Muscle of leg (tissue), 11 donors: Measurements from ENCODE around the gene MAP2K7. TPM values are rescaled to one million over a fixed set of nuclear protein-coding genes. Genes with fewer than 3 reads are reported as not detected.

ENCODE experiments used
- DNase-seq: peaks from one replicate; pipeline ENCODE4 v3.0.0; 2013
- H3K27ac ChIP-seq: one replicate; pipeline ENCODE4 v1.5.1; 2013; ENCODE audit warnings: mild to moderate bottlenecking, low read length, control low read depth
- H3K27me3 ChIP-seq: one replicate; pipeline ENCODE4 v1.6.1; 2013; ENCODE audit warnings: low read length; ENCODE audit not compliant: control insufficient read depth, insufficient read depth
- H3K36me3 ChIP-seq: one replicate; pipeline ENCODE4 v1.6.1; 2013; ENCODE audit warnings: low read length; ENCODE audit not compliant: control insufficient read depth, insufficient read depth
- H3K4me1 ChIP-seq: one replicate; pipeline ENCODE4 v1.6.1; 2013; ENCODE audit warnings: low read length; ENCODE audit not compliant: control insufficient read depth, insufficient read depth
- H3K4me3 ChIP-seq: one replicate; pipeline ENCODE4 v1.5.1; 2013; ENCODE audit warnings: low read length, control low read depth
- H3K9me3 ChIP-seq: replicated peaks from 2 replicates; pipeline ENCODE4 v1.6.1; 2013; ENCODE audit warnings: low read depth, low read length; ENCODE audit not compliant: control insufficient read depth
- WGBS: methylation state at CpG from one replicate; pipeline ENCODE4 v1.1.5; 2013; ENCODE audit warnings: missing lambda C conversion rate; ENCODE audit not compliant: insufficient coverage; 5-methylcytosine and 5-hydroxymethylcytosine counted together
- polyA plus RNA-seq, 8 donors: library from polyadenylated mRNA; unstranded; fragments of 120-200 nt; gene quantifications; one replicate each; pipeline versions ENCODE4 v1.2.1 to v1.2.3, GENCODE V29; 2013; ENCODE audit warnings: inconsistent platforms in 1 of 8, low replicate concordance in 1 of 8; ENCODE audit not compliant: insufficient read length in 8 of 8, insufficient read depth in 1 of 8
- total RNA-seq: library from RNA; stranded (reverse); fragments of 120-200 nt; gene quantifications from one replicate; pipeline ENCODE4 v1.2.4, GENCODE V29; 2013

The MAP2K7 gene
- total and polyA plus RNA-seq, 9 donors = 8.0 to 26.9 (median 23.1) TPM

DNA sequence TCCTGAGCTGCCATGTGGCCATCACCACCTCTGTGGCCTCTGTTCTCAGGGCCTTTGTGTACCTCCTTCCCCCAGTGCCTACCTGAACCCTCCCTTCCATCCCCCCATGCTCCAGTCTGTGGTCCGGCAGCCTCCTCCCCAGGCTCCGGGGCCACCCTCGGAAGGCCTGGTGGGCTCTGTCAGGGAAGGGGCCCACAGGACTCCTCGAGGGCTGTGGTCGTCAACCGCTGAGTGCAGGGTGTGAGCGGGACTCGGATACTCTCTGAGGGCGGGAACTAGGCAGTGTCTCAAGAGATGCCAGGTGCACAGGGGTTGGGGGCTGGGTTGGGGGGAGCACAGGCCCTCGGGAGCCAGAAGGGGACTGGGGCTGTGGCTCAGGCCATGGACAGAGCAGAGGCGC, 3.9 kb downstream of the MAP2K7 start:
- H3K9me3 ChIP-seq = no peaks in the 10 kb centered on the region
- H3K27ac ChIP-seq = no peak overlapping the region
- 78% methylated on average over 6 of the region's 11 CpGs for WGBS
- no peak overlapping the region for H3K4me3 ChIP-seq
- H3K36me3 ChIP-seq = peaks cover 47% of the 10 kb centered on the region
- H3K27me3 ChIP-seq = peaks cover under 1% of the 10 kb centered on the region
- H3K4me1 ChIP-seq = peaks cover 26% of the 10 kb centered on the region
- DNase-seq = peak; percentile 3

DNA sequence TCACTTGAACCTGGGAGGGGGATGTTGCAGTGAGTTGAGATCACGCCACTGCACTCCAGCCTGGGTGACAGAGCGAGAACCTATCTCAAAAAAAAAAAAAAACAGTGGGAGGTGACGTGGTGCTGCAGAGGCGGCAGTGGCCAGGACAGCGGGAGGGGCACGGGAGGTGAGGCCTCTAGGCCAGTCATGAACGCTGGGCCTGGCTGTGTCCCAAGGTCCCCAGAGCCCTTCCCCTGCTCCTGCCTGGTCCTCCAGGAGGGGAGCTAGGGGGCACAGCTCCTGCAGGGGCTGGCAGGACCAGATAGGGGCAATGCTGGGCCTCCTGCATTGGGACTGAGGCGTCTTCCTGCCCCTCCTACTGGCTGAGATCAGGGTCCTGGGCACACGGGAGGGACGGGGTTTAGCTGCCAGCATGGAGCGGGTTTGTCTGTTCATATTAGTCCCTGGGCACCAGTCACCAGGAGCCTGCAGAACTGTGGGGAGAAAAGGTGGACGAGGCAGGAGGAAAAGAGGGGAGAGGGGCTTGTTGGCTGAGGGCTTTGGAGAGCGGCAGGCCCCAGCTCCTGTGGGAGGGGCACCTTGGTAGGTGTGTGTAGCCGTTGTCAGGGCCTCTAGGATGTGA, 4.5 kb downstream of the MAP2K7 start:
- H3K4me3 ChIP-seq = no peak overlapping the region
- H3K9me3 ChIP-seq = no peaks in the 10 kb centered on the region
- DNase-seq = peak; percentile 10
- H3K36me3 ChIP-seq = peaks cover 50% of the 10 kb centered on the region
- peaks cover 3% of the 10 kb centered on the region for H3K27me3 ChIP-seq
- no peak overlapping the region for H3K27ac ChIP-seq
- H3K4me1 ChIP-seq = peaks cover 20% of the 10 kb centered on the region
- 53% methylated on average over 12 of the region's 14 CpGs for WGBS

DNA sequence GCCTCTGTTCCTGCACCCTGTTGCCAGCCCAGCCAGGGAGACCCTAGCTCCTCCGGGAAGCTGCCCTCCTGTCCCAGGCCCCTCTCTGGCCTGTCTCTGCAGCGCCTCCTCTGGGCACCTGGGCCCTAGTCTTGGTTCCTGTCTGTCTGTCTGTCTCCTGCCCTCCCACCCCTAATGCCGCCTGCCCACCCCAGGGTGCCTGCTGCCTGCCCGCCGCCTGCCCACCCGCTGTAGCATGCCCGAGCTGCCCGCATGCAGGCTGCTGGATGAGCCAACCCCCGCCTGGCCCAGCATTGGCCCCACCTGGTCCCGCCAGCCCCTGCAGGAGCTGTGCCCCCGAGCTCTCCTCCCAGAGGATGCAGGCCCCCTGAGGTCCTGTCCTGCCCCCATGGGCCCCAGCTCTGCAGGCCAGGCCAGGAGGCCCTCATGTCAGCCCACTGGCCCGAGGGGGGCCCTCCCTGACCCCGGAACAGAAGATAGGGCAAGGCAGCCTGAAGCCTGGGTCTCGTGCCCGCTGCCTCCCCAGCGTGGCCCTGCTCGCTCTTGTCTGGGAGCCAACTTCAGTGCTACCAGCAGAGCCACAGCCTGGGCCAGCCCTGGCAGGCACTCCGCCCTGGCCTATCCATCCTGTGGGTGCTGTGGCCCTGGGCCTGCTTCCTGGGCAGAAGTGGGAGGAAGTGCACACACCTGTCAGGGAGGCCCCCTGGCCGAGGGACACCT, 5.2 kb downstream of the MAP2K7 start:
- Histone ChIP-seq H3K27ac (no peak overlapping the region), H3K4me1 (peaks cover 20% of the 10 kb centered on the region), H3K9me3 (no peaks in the 10 kb centered on the region), H3K4me3 (no peak overlapping the region), H3K36me3 (peaks cover 54% of the 10 kb centered on the region), H3K27me3 (peaks cover 5% of the 10 kb centered on the region)
- DNase-seq = peak; percentile 6
- WGBS = 79% methylated on average over 11 of the region's 19 CpGs

DNA sequence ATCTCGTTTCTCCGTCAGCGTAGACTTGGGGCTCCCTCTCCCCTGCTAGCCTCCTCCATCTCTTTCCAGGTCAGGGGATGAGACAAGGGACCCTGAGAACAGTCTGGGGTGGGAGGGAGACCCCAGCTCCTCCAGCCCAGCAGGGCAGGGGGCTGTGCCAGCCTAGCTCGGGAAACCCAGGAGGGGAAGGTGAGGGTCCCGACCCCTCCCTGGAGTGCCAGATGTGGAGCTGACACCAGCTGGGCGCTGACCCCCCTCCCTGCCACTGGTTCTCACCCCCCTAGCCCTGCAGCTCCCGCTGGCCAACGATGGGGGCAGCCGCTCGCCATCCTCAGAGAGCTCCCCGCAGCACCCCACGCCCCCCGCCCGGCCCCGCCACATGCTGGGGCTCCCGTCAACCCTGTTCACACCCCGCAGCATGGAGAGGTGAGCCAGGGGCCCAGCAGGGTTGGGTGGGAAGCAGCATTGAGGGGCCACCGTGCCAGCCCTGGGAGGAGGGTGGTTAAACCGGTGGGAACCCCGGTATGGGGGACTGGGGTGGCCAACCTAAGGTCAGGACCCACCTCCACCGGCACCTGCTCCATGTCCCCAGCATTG, 5.9 kb downstream of the MAP2K7 start:
- DNase-seq = peak; percentile 7
- Histone ChIP-seq H3K36me3 (peaks cover 54% of the 10 kb centered on the region), H3K4me1 (peaks cover 17% of the 10 kb centered on the region), H3K9me3 (no peaks in the 10 kb centered on the region), H3K4me3 (no peak overlapping the region), H3K27ac (no peak overlapping the region), H3K27me3 (peaks cover 11% of the 10 kb centered on the region)
- WGBS = 91% methylated on average over 8 of the region's 21 CpGs

DNA sequence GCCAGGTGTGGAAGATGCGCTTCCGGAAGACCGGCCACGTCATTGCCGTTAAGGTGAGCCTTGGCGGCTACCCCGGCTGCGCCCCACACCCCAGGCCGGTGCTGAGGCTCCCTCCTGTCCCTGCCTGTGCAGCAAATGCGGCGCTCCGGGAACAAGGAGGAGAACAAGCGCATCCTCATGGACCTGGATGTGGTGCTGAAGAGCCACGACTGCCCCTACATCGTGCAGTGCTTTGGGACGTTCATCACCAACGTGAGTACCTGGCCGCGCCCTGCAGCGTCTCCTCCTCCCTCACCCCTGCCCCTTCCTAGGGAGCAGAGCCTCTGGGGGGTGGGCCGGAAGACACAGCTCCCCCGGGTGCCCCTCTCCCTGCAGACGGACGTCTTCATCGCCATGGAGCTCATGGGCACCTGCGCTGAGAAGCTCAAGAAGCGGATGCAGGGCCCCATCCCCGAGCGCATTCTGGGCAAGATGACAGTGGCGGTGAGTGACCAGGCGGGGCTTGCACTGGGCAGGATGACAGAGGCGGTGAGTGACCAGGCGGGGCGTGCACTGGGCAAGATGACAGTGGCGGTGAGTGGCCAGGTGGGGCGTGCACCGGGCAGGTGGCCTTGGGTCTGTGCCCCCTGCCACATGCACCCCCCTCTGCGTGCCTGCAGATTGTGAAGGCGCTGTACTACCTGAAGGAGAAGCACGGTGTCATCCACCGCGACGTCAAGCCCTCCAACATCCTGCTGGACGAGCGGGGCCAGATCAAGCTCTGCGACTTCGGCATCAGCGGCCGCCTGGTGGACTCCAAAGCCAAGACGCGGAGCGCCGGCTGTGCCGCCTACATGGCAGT, 6.9 kb downstream of the MAP2K7 start:
- WGBS = 90% methylated on average over 41 of the region's 54 CpGs
- Histone ChIP-seq H3K4me1 (peaks cover 7% of the 10 kb centered on the region), H3K27me3 (peaks cover 21% of the 10 kb centered on the region), H3K9me3 (no peaks in the 10 kb centered on the region), H3K27ac (no peak overlapping the region), H3K4me3 (no peak overlapping the region), H3K36me3 (peaks cover 50% of the 10 kb centered on the region)
- DNase-seq = no peak

DNA sequence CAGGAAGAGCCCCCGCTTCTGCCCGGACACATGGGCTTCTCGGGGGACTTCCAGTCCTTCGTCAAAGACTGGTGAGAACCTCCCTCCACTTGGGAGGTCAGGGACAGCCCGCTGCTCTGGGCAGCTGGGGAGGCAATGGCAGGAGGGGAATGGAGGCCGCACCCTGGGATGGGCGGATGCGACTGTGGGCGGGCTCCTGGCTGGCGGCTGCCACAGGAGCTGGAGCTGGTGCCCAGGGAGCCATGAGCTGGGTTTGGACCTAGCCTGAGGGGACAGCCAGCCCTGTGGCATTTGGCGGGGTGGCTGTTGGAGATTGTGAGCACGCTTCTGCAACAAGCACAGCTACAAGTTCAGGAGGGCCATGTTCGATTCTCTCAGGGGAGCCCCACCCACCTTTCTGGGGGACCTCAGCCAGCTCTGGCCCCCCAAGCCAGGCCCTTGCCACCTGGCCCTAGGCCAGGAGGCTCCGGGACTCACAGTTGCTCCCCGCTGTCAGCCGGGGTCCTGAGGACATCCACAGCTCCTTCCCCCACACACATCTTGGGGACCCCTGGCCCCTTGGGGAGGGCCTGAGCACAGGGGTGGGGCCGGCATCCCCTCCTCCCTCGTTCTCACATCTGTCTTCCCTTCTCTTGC, 7.9 kb downstream of the MAP2K7 start:
- DNase-seq = no peak
- no peak overlapping the region for H3K4me3 ChIP-seq
- H3K27me3 ChIP-seq = peaks cover 32% of the 10 kb centered on the region
- WGBS = 93% methylated on average over 13 of the region's 18 CpGs
- H3K9me3 ChIP-seq = no peaks in the 10 kb centered on the region
- H3K4me1 ChIP-seq = peaks cover 14% of the 10 kb centered on the region
- no peak overlapping the region for H3K27ac ChIP-seq
- H3K36me3 ChIP-seq = peaks cover 42% of the 10 kb centered on the region

DNA sequence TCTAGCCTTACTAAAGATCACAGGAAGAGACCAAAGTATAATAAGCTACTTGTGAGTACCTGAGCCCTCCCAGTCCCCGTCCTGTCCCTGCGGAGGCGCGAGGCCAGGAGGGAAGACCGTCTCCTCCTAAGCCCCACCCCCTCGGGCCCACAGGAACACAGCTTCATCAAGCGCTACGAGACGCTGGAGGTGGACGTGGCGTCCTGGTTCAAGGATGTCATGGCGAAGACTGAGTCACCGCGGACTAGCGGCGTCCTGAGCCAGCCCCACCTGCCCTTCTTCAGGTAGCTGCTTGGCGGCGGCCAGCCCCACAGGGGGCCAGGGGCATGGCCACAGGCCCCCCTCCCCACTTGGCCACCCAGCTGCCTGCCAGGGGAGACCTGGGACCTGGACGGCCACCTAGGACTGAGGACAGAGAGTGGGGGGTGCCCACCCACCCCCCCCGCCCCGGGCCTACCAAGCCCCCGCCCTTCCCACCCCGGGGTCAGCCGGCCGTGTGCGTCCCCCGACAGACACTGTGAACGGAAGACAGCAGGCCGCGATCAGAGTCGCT, 8.5 kb downstream of the MAP2K7 start:
- no peak overlapping the region for H3K4me3 ChIP-seq
- peaks cover 18% of the 10 kb centered on the region for H3K4me1 ChIP-seq
- peaks cover 38% of the 10 kb centered on the region for H3K27me3 ChIP-seq
- peaks cover 42% of the 10 kb centered on the region for H3K36me3 ChIP-seq
- H3K27ac ChIP-seq = no peak overlapping the region
- no peak for DNase-seq
- no peaks in the 10 kb centered on the region for H3K9me3 ChIP-seq
- WGBS = 82% methylated on average over 27 of the region's 31 CpGs

DNA sequence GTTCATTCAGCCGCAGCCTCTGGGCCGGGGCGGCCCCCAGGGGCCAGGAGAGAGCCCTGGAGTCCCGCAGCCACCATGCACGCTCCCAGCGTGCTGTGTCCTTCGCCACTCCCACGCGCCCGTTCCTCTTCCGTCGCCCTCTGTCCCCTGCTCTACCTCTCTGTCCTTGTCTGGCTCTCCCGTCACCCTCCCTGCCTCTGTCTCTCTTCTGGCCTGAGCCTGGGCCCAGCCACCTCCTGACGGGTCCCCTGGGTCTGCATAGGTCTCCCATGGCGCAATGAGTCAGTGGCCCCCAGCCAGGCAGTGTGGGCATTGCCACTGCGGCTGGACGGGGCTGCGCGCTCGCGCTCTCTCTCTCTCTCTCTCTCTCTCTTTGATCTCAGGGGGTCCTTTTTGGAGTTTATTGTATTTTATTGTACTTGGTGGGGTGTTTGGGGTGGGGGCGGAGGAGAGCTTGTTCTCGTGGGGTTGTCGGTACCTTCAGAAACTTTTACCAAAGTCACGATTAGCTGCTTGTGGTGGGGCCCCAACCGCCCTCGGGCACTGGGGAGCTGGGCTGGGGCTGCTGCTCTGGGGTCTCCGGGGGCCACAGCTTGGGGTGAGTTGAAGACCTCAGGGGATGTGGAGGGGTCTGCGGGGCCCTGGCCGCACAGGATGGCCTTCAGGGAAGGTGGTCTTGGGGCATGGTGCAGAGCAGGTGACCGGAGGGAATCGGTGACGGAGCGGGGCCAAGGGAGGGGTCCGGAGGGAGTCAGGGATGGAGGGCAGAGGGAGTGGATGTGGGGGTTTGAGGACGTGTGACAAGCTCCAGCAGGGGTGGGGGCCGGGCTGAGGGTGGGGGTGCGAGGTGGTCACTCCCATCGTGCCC, 9.3 kb downstream of the MAP2K7 start:
- Histone ChIP-seq H3K9me3 (no peaks in the 10 kb centered on the region), H3K27ac (no peak overlapping the region), H3K4me1 (peaks cover 20% of the 10 kb centered on the region), H3K36me3 (peaks cover 42% of the 10 kb centered on the region), H3K27me3 (peaks cover 45% of the 10 kb centered on the region), H3K4me3 (no peak overlapping the region)
- peak; percentile 8 for DNase-seq
- 92% methylated on average over 22 of the region's 39 CpGs for WGBS

DNA sequence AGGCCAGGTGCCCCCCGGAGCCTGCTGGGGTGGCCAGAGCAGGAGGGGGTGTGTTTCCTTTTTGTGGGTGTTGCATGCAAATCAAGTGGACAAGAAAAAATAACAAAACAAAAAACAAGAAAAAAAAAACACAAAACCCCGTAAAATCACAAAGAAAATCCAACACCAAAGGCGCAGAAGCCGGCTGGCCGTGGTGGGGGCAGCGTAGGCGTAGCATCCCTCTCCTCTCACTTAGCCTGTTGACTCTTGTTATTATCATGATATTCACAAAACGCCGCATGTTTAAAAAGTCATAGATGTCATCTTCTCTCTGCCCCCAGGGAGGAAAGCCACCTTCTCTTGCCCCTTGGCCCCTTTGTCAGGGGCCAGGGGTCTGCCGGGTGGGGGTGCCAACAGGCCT, 10.0 kb downstream of the MAP2K7 start:
- peak; percentile 5 for DNase-seq
- Histone ChIP-seq H3K4me3 (no peak overlapping the region), H3K9me3 (no peaks in the 10 kb centered on the region), H3K27ac (no peak overlapping the region), H3K4me1 (peaks cover 21% of the 10 kb centered on the region), H3K36me3 (peaks cover 36% of the 10 kb centered on the region), H3K27me3 (peaks cover 52% of the 10 kb centered on the region)
- WGBS = 83% methylated on average over 5 of the region's 10 CpGs
